Heart left ventricle (tissue), 16 donors: ENCODE data around the gene KCNK13. TPM values are rescaled to one million over a fixed set of nuclear protein-coding genes. Genes with fewer than 3 reads are reported as not detected.

ENCODE experiments used
- ATAC-seq, 4 donors: fragments of 200-7000 bp; cut with Tn5 transposase; one replicate each; pipeline ENCODE4 v1.9.1; 2020 to 2022; ENCODE audit warnings: moderate library complexity in 4 of 4, mild to moderate bottlenecking in 3 of 4, moderate number of reproducible peaks in 1 of 4
- DNase-seq, 5 donors: peaks; one replicate each; pipeline ENCODE4 v3.0.0-alpha.2; 2020
- H3K27ac ChIP-seq, 12 donors: fragments of 200-600 bp; sonication (generic) in 4 of 12; one replicate each; pipeline versions ENCODE4 v1.5.0 to v1.8.0; 2016 to 2022; ENCODE audit warnings: mild to moderate bottlenecking in 2 of 12
- H3K27me3 ChIP-seq, 9 donors: fragments of 200-600 bp; sonication (generic) in 2 of 9; one replicate each; pipeline versions ENCODE4 v1.5.1 to v1.8.0; 2016 to 2022; ENCODE audit warnings: mild to moderate bottlenecking in 3 of 9
- H3K36me3 ChIP-seq, 9 donors: fragments of 200-600 bp; sonication (generic) in 2 of 9; one replicate each; pipeline versions ENCODE4 v1.5.0 to v1.8.0; 2018 to 2022; ENCODE audit warnings: mild to moderate bottlenecking in 2 of 9
- H3K4me1 ChIP-seq, 12 donors: fragments of 200-600 bp; sonication (generic) in 4 of 12; one replicate each; pipeline versions ENCODE4 v1.5.0 to v1.8.0; 2016 to 2022; ENCODE audit warnings: mild to moderate bottlenecking in 3 of 12
- H3K4me3 ChIP-seq, 12 donors: fragments of 200-600 bp; sonication (generic) in 4 of 12; one replicate each; pipeline versions ENCODE4 v1.5.0 to v1.8.0; 2017 to 2022; ENCODE audit warnings: mild to moderate bottlenecking in 9 of 12, moderate library complexity in 4 of 12
- H3K9me3 ChIP-seq, 12 donors: fragments of 200-600 bp; sonication (generic) in 4 of 12; one replicate each; pipeline versions ENCODE4 v1.5.0 to v1.8.0; 2016 to 2022; ENCODE audit warnings: mild to moderate bottlenecking in 1 of 12
- CTCF ChIP-seq, 12 donors: fragments of 200-600 bp; sonication (generic) in 4 of 12; IDR thresholded peaks; one replicate each; pipeline versions ENCODE4 v1.5.0 to v1.8.0; 2018 to 2022; ENCODE audit warnings: antibody characterized with exemption in 12 of 12, mild to moderate bottlenecking in 5 of 12
- POLR2A ChIP-seq, 2 donors: fragments of 450-650 bp; IDR thresholded peaks; one replicate each; pipeline ENCODE4 v1.6.1; 2017; ENCODE audit warnings: antibody characterized with exemption in 2 of 2, mild to moderate bottlenecking in 2 of 2, moderate library complexity in 2 of 2
- WGBS, 4 donors: extraction: QIAGEN DNeasy Blood & Tissue Kit in 2 of 4; methylation state at CpG; one replicate each; pipeline versions ENCODE4 v1.1.5 to v1.1.7; 2013 to 2018; 5-methylcytosine and 5-hydroxymethylcytosine counted together
- intact Hi-C, 10 donors: fragments of 100-400 bp; cut with DNase I; formaldehyde crosslinking; loops; one replicate each; pipeline versions ENCODE4 v1.11.1 to v1.14.2; 2022
- long read RNA-seq, 3 donors: library from polyadenylated mRNA; unstranded; transcript quantifications; one replicate each; pipeline ENCODE4 v2.0.0, GENCODE V29; 2020 to 2021
- polyA plus RNA-seq, 2 donors: library from polyadenylated mRNA; stranded (reverse); fragments of 200-250 nt; gene quantifications; one replicate each; pipeline ENCODE4 v1.2.3, GENCODE V29; 2013
- total RNA-seq, 9 donors: library from RNA; depleted of rRNA in 2 of 9; stranded (reverse); fragments of >200 nt in 2 of 9; fragmentation: NEBNext Ultra II Directional in 3 of 9; extraction: Animal tissue kit (Norgen Biotek cat#: 25700) in 3 of 9; gene quantifications; one replicate each; pipeline versions ENCODE4 v1.1.0 to v1.2.4, GENCODE V29; 2016 to 2023
- donor health status: ischemic (EF 13 %, LVEDD 7.1; RV severe dilation, severe dysfunction).
- donor health status: healthy with polysubstance abuse.
- donor health status: DM: no; HTN: yes; CAD: no.
- donor health status: DM: no; HTN: no; CAD: no.
- donor health status: ischemic (EF 25% LVEDD 6.9; RV normal size, moderate dysfunction).
- donor health status: ischemic (EF 25% LVEDD 5.7; RV mildly dilated, moderate dysfunction).
- donor health status: healthy.
- donor health status: DM: yes; HTN: yes; CAD: no.
- donor health status: ischemic (EF 35%, LVEDD 5.7; RV mildly dilated, moderate dysfunction).
- donor health status: nonischemic (EF 11% LVEDD 7.7; RV severe dilation, severe dysfunction).
- donor health status: DM: yes; HTN: yes; CAD: no.
- donor health status: PGD.
- donor health status: ischemic (EF 29% LVEDD 5.4; RV normal size, mild dysfunction).
- donor health status: nonischemic (EF 23%, LVEDD 6.1; RV moderate dilation, normal function).

The KCNK13 gene
- total RNA-seq = 10 to 100 TPM in 1 of 9 donors, 1 to 10 TPM in 5, under 1 TPM in 3; 0.16 to 10.7 (median 1.7) TPM
- polyA plus RNA-seq = under 1 TPM; 0.53 to 0.55 TPM
- long read RNA-seq, donor 1, partial matches to known transcripts = 0 of 6 reads
- long read RNA-seq, donor 1, other reads (novel, unspliced or antisense) = 5 of 6 reads
- long read RNA-seq, donor 2, partial matches to known transcripts = 3 of 5 reads
- long read RNA-seq, donor 2, other reads (novel, unspliced or antisense) = 1 of 5 reads
- long read RNA-seq, donor 3 = 0 reads

- intact Hi-C loops = loop anchor here in 4 of 10 donors (5.0 to 10.0 kb wide), 4 partner anchors 77 to 176 kb away; no protein-coding TSS in a partner anchor
- Histone ChIP-seq H3K27me3 (peaks cover 9 to 89% (median 34%) of the 10 kb centered on the region in 9 donors), H3K4me3 (peak within 1 kb of the TSS; percentile 27 to 62 (median 48)), H3K4me1 (peaks cover 0 to 29% (median 17%) of the 10 kb centered on the region in 12 donors), H3K9me3 (no peaks in the 10 kb centered on the region), H3K27ac (peak within 1 kb of the TSS in 2 of 12 donors; percentile 11 to 46), H3K36me3 (no peaks in the 10 kb centered on the region)
- TF ChIP-seq POLR2A (IDR thresholded peaks at IDR 0.05) (no peak), CTCF (IDR thresholded peaks at IDR 0.05) (no peak)
- DNase-seq (peak in 2 of 5 donors; percentile 31 to 63), ATAC-seq (peak in 1 of 4 donors; percentile 14)
- 0 to 1% (median 1%) methylated on average over 18 to 52 of the region's 52 CpGs for WGBS, 4 donors
Measured at GRCh38 chr14:90061685-90062126, at the start of gene KCNK13. KCNK13 (plus strand) TSS chr14:90061994; CDS start chr14:90062206, 212 bp downstream.

GRCh38 chr14:90017371-90017770 is 44.4 kb upstream of the KCNK13 start:
- intact Hi-C loops = no loop called here
- TF ChIP-seq POLR2A (IDR thresholded peaks at IDR 0.05) (no peak), CTCF (IDR thresholded peaks at IDR 0.05) (no peak)
- WGBS, 4 donors = 81 to 95% (median 94%) methylated on average over 4 of the region's 4 CpGs
- no peak overlapping the region for H3K4me3 ChIP-seq
- H3K4me1 ChIP-seq = no peaks in the 10 kb centered on the region
- ATAC-seq = no peak
- no peak for DNase-seq
- no peaks in the 10 kb centered on the region for H3K9me3 ChIP-seq
- peaks cover 0 to 34% (median 9%) of the 10 kb centered on the region in 9 donors for H3K36me3 ChIP-seq
- H3K27me3 ChIP-seq = no peaks in the 10 kb centered on the region
- H3K27ac ChIP-seq = no peak overlapping the region

GRCh38 chr14:90019824-90020523 is 41.8 kb upstream of the KCNK13 start:
- no peaks in the 10 kb centered on the region for H3K27me3 ChIP-seq
- H3K27ac ChIP-seq = no peak overlapping the region
- intact Hi-C loops = no loop called here
- TF ChIP-seq CTCF (IDR thresholded peaks at IDR 0.05) = no peak
- no peak for TF ChIP-seq POLR2A (IDR thresholded peaks at IDR 0.05)
- H3K4me1 ChIP-seq = peaks cover 0 to 4% (median 0%) of the 10 kb centered on the region in 12 donors
- H3K4me3 ChIP-seq = no peak overlapping the region
- DNase-seq = no peak
- ATAC-seq = no peak
- peaks cover 0 to 43% (median 9%) of the 10 kb centered on the region in 9 donors for H3K36me3 ChIP-seq
- no peaks in the 10 kb centered on the region for H3K9me3 ChIP-seq
- 81 to 88% (median 82%) methylated on average over 11 of the region's 11 CpGs for WGBS, 4 donors
